DOHH2 (cell line): ENCODE measurements around the gene MGME1.

Experiments
- H3F3A ChIP-seq: fragments of 200-600 bp; sonication (generic), shearing (Covaris generic); 2 replicates; pipeline ENCODE4 v1.6.0; 2016; ENCODE audit warnings: antibody characterized with exemption, mild to moderate bottlenecking; ENCODE audit not compliant: control insufficient read depth, insufficient read depth
- H3K27ac ChIP-seq: fragments of 200-600 bp; sonication (generic); 2 replicates; pipeline ENCODE4 v1.5.1; 2014; ENCODE audit warnings: low read depth, mild to moderate bottlenecking, low read length, moderate library complexity
- H3K27me3 ChIP-seq: fragments of 200-600 bp; sonication (generic); 2 replicates; pipeline ENCODE4 v1.6.1; 2014; ENCODE audit warnings: mild to moderate bottlenecking, low read length, mixed read lengths; ENCODE audit not compliant: control insufficient read depth
- H3K36me3 ChIP-seq: fragments of 200-600 bp; sonication (generic); 2 replicates; pipeline ENCODE4 v1.6.1; 2014; ENCODE audit warnings: mild to moderate bottlenecking, low read length, moderate library complexity, mixed read lengths; ENCODE audit not compliant: control insufficient read depth
- H3K4me1 ChIP-seq: fragments of 200-600 bp; sonication (generic); 2 replicates; pipeline ENCODE4 v1.6.1; 2014; ENCODE audit warnings: mild to moderate bottlenecking, low read length, mixed read lengths; ENCODE audit not compliant: control insufficient read depth
- H3K4me2 ChIP-seq: fragments of 200-600 bp; sonication (generic); 2 replicates; pipeline ENCODE4 v1.6.0; 2014; ENCODE audit warnings: mild to moderate bottlenecking, low read length, moderate library complexity
- H3K4me3 ChIP-seq: fragments of 200-600 bp; sonication (generic); 2 replicates; pipeline ENCODE4 v1.5.1; 2014; ENCODE audit warnings: mild to moderate bottlenecking, low read length, mixed read lengths
- H3K79me2 ChIP-seq: fragments of 200-600 bp; sonication (generic); 2 replicates; pipeline ENCODE4 v1.6.1; 2014; ENCODE audit warnings: mild to moderate bottlenecking, low read length, mixed read lengths; ENCODE audit not compliant: control insufficient read depth
- H3K9me2 ChIP-seq: fragments of 200-600 bp; sonication (generic); replicated peaks from 2 replicates; pipeline ENCODE4 v1.6.1; 2014; ENCODE audit warnings: mild to moderate bottlenecking, low read length, mixed read lengths; ENCODE audit not compliant: control insufficient read depth
- H3K9me3 ChIP-seq: fragments of 200-600 bp; sonication (generic); 2 replicates; pipeline ENCODE4 v1.6.1; 2014; ENCODE audit warnings: antibody characterized with exemption, low read length, mixed read lengths; ENCODE audit not compliant: control insufficient read depth, insufficient read depth
- H4K20me1 ChIP-seq: fragments of 200-600 bp; sonication (generic); 2 replicates; pipeline ENCODE4 v1.6.0; 2014; ENCODE audit warnings: low read depth, mild to moderate bottlenecking, antibody characterized with exemption, low read length, moderate library complexity; ENCODE audit not compliant: control insufficient read depth, insufficient read depth
- CTCF ChIP-seq: fragments of 200-600 bp; sonication (generic); IDR thresholded peaks from one replicate; pipeline ENCODE4 v1.5.1; 2014; ENCODE audit warnings: antibody characterized with exemption, mild to moderate bottlenecking, low read depth, low read length; ENCODE audit not compliant: poor library complexity, severe bottlenecking
- EZH2phosphoT487 ChIP-seq: fragments of 200-600 bp; sonication (generic); IDR thresholded peaks from 2 replicates; pipeline ENCODE4 v1.6.1; 2017; ENCODE audit warnings: borderline replicate concordance, mild to moderate bottlenecking, antibody characterized with exemption, low read length, moderate library complexity, mixed read lengths

MGME1 gene

DNA sequence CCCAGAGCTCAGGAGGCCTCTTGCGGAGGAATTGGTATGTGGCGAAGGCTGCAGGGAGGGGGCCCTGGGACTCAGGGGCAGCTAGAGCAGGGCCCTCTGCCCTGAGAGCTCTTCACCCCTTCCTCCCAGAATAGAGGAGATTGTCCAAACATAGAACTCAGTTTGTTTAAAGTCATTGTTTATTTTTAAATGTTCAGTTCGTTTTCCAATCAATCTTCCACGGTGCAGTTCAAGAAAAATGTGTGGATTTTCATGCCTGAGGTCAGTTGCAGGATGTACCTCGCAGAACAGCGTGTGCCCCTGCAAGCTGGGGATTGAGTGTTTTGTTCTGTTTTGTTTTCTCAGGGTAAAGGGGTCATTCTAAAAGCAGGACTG is 37.2 kb downstream of the MGME1 start:
- Histone ChIP-seq H3K4me2 (peak overlapping the region; percentile 63), H3K4me3 (peak overlapping the region; percentile 41)

GRCh38 chr20:18006684-18007083 is 37.9 kb downstream of the MGME1 start:
- Histone ChIP-seq H3F3A (peaks cover 4% of the 10 kb centered on the region; the same call in 1 of the 2 replicates), H3K36me3 (no peaks in the 10 kb centered on the region)
- TF ChIP-seq EZH2phosphoT487 (no peak), CTCF (no peak)

More for the DNA sequence above, 37.2 kb downstream of the MGME1 start:
- Histone ChIP-seq H3K27ac (peak overlapping the region; percentile 24), H3K9me2 (no peaks in the 10 kb centered on the region), H3K9me3 (no peaks in the 10 kb centered on the region), H4K20me1 (no peaks in the 10 kb centered on the region), H3F3A (peaks cover 4% of the 10 kb centered on the region; the same call in 1 of the 2 replicates), H3K79me2 (no peaks in the 10 kb centered on the region), H3K27me3 (no peaks in the 10 kb centered on the region), H3K36me3 (no peaks in the 10 kb centered on the region), H3K4me1 (peaks cover 35% of the 10 kb centered on the region)
- TF ChIP-seq CTCF (no peak), EZH2phosphoT487 (no peak)

DNA sequence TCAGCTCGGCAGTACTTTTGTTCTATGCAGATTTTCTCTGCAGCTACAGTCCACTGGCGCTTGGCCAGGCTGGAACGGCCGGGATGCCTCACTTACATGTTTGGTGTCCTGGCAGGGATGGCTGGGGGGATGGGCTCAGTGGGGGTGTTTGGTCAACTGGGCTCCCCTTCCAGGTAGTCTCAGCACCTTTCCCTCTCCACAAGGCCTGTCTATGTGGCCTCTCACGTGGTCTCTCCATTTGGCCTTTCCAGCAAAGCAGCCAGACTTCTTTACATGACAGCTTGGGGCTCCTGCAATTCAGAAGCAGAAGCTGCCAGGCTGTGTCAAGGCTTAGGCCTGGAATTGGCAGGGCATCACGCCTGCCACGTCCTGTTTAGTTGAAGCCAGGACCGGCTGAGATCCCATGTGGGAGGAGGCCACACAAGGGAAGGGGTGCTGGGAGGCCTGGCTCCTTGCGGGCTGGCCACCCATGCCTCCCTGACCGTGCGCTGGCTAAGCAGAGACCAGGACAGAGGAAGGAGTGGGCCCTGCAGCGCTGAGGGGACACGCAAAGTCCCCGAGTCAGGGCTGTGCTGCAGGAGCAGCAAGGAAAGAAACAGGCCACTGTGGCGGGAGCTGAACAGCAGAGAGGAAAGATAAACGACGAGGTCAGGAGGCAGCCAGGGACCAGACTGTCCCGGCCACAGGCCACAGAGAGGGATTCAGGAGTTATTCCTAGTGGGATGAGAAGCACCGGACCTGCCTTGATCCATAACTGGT is 38.9 kb downstream of the MGME1 start:
- Histone ChIP-seq H3K4me2 (no peak overlapping the region), H3K9me2 (no peaks in the 10 kb centered on the region), H3F3A (peaks cover 4% of the 10 kb centered on the region; the same call in 1 of the 2 replicates), H3K36me3 (no peaks in the 10 kb centered on the region), H3K9me3 (no peaks in the 10 kb centered on the region), H3K27me3 (no peaks in the 10 kb centered on the region), H3K79me2 (no peaks in the 10 kb centered on the region), H4K20me1 (no peaks in the 10 kb centered on the region), H3K27ac (no peak overlapping the region), H3K4me3 (no peak overlapping the region), H3K4me1 (peaks cover 35% of the 10 kb centered on the region)
- no peak for TF ChIP-seq EZH2phosphoT487
- no peak for TF ChIP-seq CTCF

More at GRCh38 chr20:18006684-18007083, 37.9 kb downstream of the MGME1 start:
- no peak overlapping the region for H3K4me3 ChIP-seq
- no peaks in the 10 kb centered on the region for H4K20me1 ChIP-seq
- H3K4me1 ChIP-seq, result peaks cover 35% of the 10 kb centered on the region
- no peaks in the 10 kb centered on the region for H3K79me2 ChIP-seq
- no peaks in the 10 kb centered on the region for H3K9me2 ChIP-seq
- no peaks in the 10 kb centered on the region for H3K27me3 ChIP-seq
- no peak overlapping the region for H3K27ac ChIP-seq
- no peaks in the 10 kb centered on the region for H3K9me3 ChIP-seq
- H3K4me2 ChIP-seq, result no peak overlapping the region
